HepG2 (cell line): ENCODE measurements around the gene NEDD4L. TPM values are rescaled to one million over a fixed set of nuclear protein-coding genes. Genes with fewer than 3 reads are reported as not detected.

Experiments used
- ATF7-NPFF ChIP-seq: sonication (generic); formaldehyde crosslinking; IDR thresholded peaks from 2 replicates; pipeline ENCODE4 v1.8.1; 2023; ENCODE audit warnings: mild to moderate bottlenecking, low read depth, missing genetic modification reagents, moderate library complexity
- CBX2 ChIP-seq, 2 experiments: fragments of 200-600 bp in 1 of 2; sonication (generic); formaldehyde crosslinking in 1 of 2; IDR thresholded peaks; 2 replicates each; pipeline versions ENCODE4 v1.7.0 to v1.8.1; 2018 to 2022; ENCODE audit warnings: low read depth in 2 of 2, low read length in 1 of 2, mild to moderate bottlenecking in 1 of 2, missing genetic modification reagents in 1 of 2
- FOXC1 ChIP-seq: sonication (generic); formaldehyde crosslinking; IDR thresholded peaks from 2 replicates; pipeline ENCODE4 v1.8.0; 2022; ENCODE audit warnings: mild to moderate bottlenecking, missing genetic modification reagents, borderline replicate concordance
- GZF1 ChIP-seq: sonication (generic); formaldehyde crosslinking; IDR thresholded peaks from 2 replicates; pipeline ENCODE4 v1.5.1; 2020; ENCODE audit warnings: mild to moderate bottlenecking, missing genetic modification reagents
- HNRNPUL1 ChIP-seq: fragments of 200-400 bp; formaldehyde crosslinking; IDR thresholded peaks from 2 replicates; pipeline ENCODE4 v1.6.1; 2017; ENCODE audit warnings: low read depth, mild to moderate bottlenecking, low read length, moderate library complexity
- REST ChIP-seq, 2 experiments: IDR thresholded peaks; 2 replicates each; pipeline ENCODE4 v1.6.1; 2011 to 2012; ENCODE audit warnings: low read length in 2 of 2, borderline replicate concordance in 1 of 2, low read depth in 1 of 2, mild to moderate bottlenecking in 1 of 2, moderate library complexity in 1 of 2
- TGIF2 ChIP-seq: IDR thresholded peaks from 2 replicates; pipeline ENCODE4 v1.6.1; 2016; ENCODE audit warnings: control low read depth, missing compliant biosample characterization
- ZNF235 ChIP-seq: sonication (generic); formaldehyde crosslinking; IDR thresholded peaks from 2 replicates; pipeline ENCODE4 v1.8.1; 2023; ENCODE audit warnings: mild to moderate bottlenecking, missing genetic modification reagents, borderline replicate concordance
- ZNF350 ChIP-seq: sonication (generic); formaldehyde crosslinking; IDR thresholded peaks from 2 replicates; pipeline ENCODE4 v1.4.0; 2020; ENCODE audit warnings: mild to moderate bottlenecking, low read depth, missing genetic modification reagents, borderline replicate concordance
- ZNF431 ChIP-seq: sonication (generic); formaldehyde crosslinking; IDR thresholded peaks from 2 replicates; pipeline ENCODE4 v1.9.0; 2022; ENCODE audit warnings: missing genetic modification reagents, low read depth, mild to moderate bottlenecking, borderline replicate concordance
- ZNF558 ChIP-seq: sonication (generic); formaldehyde crosslinking; IDR thresholded peaks from 2 replicates; pipeline ENCODE4 v1.9.0; 2022; ENCODE audit warnings: mild to moderate bottlenecking, missing genetic modification reagents, borderline replicate concordance
- ZNF646 ChIP-seq: sonication (generic); formaldehyde crosslinking; IDR thresholded peaks from 2 replicates; pipeline ENCODE4 v1.9.0; 2021; ENCODE audit warnings: mild to moderate bottlenecking, missing genetic modification reagents
- ZSCAN21 ChIP-seq: sonication (generic); formaldehyde crosslinking; IDR thresholded peaks from 2 replicates; pipeline ENCODE4 v1.8.0; 2022; ENCODE audit warnings: mild to moderate bottlenecking, missing genetic modification reagents, moderate library complexity, borderline replicate concordance
- ZSCAN30 ChIP-seq: sonication (generic); formaldehyde crosslinking; IDR thresholded peaks from 2 replicates; pipeline ENCODE4 v1.5.0; 2020; ENCODE audit warnings: mild to moderate bottlenecking, missing genetic modification reagents
- ZZZ3 ChIP-seq: sonication (generic); formaldehyde crosslinking; IDR thresholded peaks from 2 replicates; pipeline ENCODE4 v1.4.0; 2020; ENCODE audit warnings: missing genetic modification reagents, mild to moderate bottlenecking, borderline replicate concordance
- polyA plus RNA-seq, 8 experiments: library from polyadenylated mRNA; depleted of rRNA in 3 of 8; stranded (reverse) in 7 of 8; unstranded in 1 of 8; fragments of >200 nt; fragmentation: Illumina TruSeq in 4 of 8; extraction: Trizol in 4 of 8; gene quantifications; 2 replicates each; pipeline versions ENCODE4 v1.2.1 to v1.2.3, GENCODE V29; 2011 to 2016; ENCODE audit warnings: low read depth in 4 of 8, missing spikeins in 1 of 8, mixed read lengths in 1 of 8; ENCODE audit not compliant: insufficient read depth in 1 of 8
- total RNA-seq, 5 experiments: library from RNA; depleted of rRNA; stranded (reverse); fragments of >200 nt; fragmentation: Illumina TruSeq; extraction: Trizol; gene quantifications; 2 replicates each; pipeline ENCODE4 v1.2.3, GENCODE V29; 2016; ENCODE audit warnings: low read depth in 1 of 5
- TF ChIP-seq, protein P1 (sequence below): conservative IDR thresholded peaks from 2 replicates; pipeline ENCODE4 v1.6.1; 2018; ENCODE audit warnings: missing genetic modification reagents

NEDD4L gene
- total and polyA plus RNA-seq, 2 of the 13 experiments (the other 11 are each of a cell fraction or from before 2014, with no cell fraction given), result 168 to 390 TPM

DNA sequence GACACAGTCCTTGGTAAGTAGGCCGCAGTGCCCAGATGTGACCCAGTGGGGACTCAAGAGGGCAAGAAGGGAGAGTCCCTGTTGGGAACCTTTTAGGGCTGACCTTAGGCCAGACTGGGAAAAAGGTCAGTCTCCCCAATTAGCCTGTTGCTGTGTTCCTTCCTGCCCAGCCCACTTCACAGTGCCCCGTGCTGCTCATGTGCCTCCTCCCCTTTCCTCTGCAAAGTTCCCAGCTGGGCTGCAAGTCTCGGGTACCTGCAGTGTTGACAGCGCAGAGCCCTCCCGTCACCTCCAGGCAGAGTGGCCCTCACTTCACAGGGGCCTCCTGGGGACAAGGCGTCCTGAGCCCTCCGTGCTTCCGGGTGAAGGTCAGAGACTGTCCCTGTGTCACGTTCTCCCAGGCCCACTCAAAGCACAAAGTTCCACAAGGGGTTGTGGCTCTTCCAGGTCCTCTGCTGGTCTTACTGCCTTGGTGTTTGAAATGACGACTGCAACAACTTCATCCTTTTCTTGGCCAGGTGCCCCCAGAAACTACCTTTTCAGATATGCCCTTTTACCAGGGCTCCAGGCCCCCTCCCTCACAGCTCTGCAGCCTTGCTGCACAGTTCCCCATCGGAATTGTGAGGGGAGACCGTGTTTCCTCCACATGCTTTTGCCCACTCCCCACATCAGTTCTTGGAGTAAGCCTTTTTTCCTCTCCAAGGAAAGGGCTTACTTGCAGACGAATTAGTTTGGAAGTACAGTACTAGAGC is 359.1 kb downstream of the NEDD4L start (continued):
- TF ChIP-seq REST (IDR thresholded peaks at IDR 0.05; ENCODE audit: borderline replicate concordance in 1 of 2, low read depth in 1 of 2, low read length in 2 of 2) (peak in 1 of 2 experiments; percentile 58; a peak in 1 of 4 replicates), FOXC1 (peak; percentile 94), ZNF431 (peak; percentile 91), ZNF350 (CRISPR knock-in tag) (peak; percentile 84; the same call in 1 of the 2 replicates), ZSCAN30 (CRISPR knock-in tag) (0 out of 2 replicates have a peak, but pooled peaks have one; percentile 25), ATF7-NPFF (CRISPR knock-in tag) (no peak), ZNF558 (0 out of 2 replicates have a peak, but pooled peaks have one; percentile 64), ZNF235 (CRISPR knock-in tag) (peak; percentile 93; the same call in 1 of the 2 replicates), CBX2 (IDR thresholded peaks at IDR 0.05; ENCODE audit: low read depth, low read length) (no peak), CBX2 (CRISPR knock-in tag; IDR thresholded peaks at IDR 0.05; ENCODE audit: low read depth) (no peak), ZSCAN21 (peak; percentile 97; the same call in 1 of the 2 replicates), ZZZ3 (no peak), HNRNPUL1 (no peak), GZF1 (CRISPR knock-in tag) (no peak), ZNF646 (peak; percentile 84), TGIF2 (peak; percentile 89; the same call in 1 of the 2 replicates)
- TF ChIP-seq, protein P1, sequence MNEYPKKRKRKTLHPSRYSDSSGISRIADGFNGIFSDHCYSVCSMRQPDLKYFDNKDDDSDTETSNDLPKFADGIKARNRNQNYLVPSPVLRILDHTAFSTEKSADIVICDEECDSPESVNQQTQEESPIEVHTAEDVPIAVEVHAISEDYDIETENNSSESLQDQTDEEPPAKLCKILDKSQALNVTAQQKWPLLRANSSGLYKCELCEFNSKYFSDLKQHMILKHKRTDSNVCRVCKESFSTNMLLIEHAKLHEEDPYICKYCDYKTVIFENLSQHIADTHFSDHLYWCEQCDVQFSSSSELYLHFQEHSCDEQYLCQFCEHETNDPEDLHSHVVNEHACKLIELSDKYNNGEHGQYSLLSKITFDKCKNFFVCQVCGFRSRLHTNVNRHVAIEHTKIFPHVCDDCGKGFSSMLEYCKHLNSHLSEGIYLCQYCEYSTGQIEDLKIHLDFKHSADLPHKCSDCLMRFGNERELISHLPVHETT (CRISPR knock-in tag), result 0 out of 2 replicates have a peak, but pooled peaks have one; percentile 34
